H9 (cell line): Measurements from ENCODE around the gene TSC22D3. TPM values are rescaled to one million over a fixed set of nuclear protein-coding genes. Genes with fewer than 3 reads are reported as not detected.

Experiments
- DNase-seq: peaks from one replicate; pipeline ENCODE4 v3.0.0-alpha.2; 2017
- H2AFZ ChIP-seq: one replicate; pipeline ENCODE4 v1.6.1; 2013; ENCODE audit warnings: mild to moderate bottlenecking, low read length, control low read depth, moderate library complexity
- H2AK5ac ChIP-seq: 2 replicates; pipeline ENCODE4 v1.6.1; 2013; ENCODE audit warnings: low read length, control low read depth, mixed read lengths; ENCODE audit not compliant: insufficient read length
- H2BK120ac ChIP-seq: one replicate; pipeline ENCODE4 v1.6.1; 2013; ENCODE audit warnings: low read depth, mild to moderate bottlenecking, low read length, control low read depth, inconsistent platforms; ENCODE audit not compliant: poor library complexity, severe bottlenecking
- H2BK12ac ChIP-seq: 2 replicates; pipeline ENCODE4 v1.6.1; 2013; ENCODE audit warnings: low read length, control low read depth, mixed read lengths, low read depth; ENCODE audit not compliant: insufficient read length
- H2BK15ac ChIP-seq: 2 replicates; pipeline ENCODE4 v1.6.1; 2013; ENCODE audit warnings: low read depth, low read length, control low read depth
- H2BK20ac ChIP-seq: one replicate; pipeline ENCODE4 v1.6.1; 2013; ENCODE audit warnings: low read depth, mild to moderate bottlenecking, low read length, control low read depth, inconsistent platforms; ENCODE audit not compliant: poor library complexity, severe bottlenecking
- H2BK5ac ChIP-seq: 2 replicates; pipeline ENCODE4 v1.6.1; 2013; ENCODE audit warnings: low read length, control low read depth, mixed read lengths; ENCODE audit not compliant: insufficient read length
- H3K14ac ChIP-seq: 2 replicates; pipeline ENCODE4 v1.6.1; 2013; ENCODE audit warnings: low read length, control low read depth; ENCODE audit not compliant: insufficient read depth
- H3K18ac ChIP-seq: 2 replicates; pipeline ENCODE4 v1.6.1; 2013; ENCODE audit warnings: low read depth, mild to moderate bottlenecking, mixed read lengths, low read length, control low read depth; ENCODE audit not compliant: insufficient read length
- H3K23ac ChIP-seq: 2 replicates; pipeline ENCODE4 v1.6.1; 2013; ENCODE audit warnings: low read length, control low read depth, mixed read lengths, low read depth; ENCODE audit not compliant: insufficient read length
- H3K23me2 ChIP-seq: 2 replicates; pipeline ENCODE4 v1.6.1; 2013; ENCODE audit warnings: low read depth, mild to moderate bottlenecking, mixed read lengths, low read length, control low read depth; ENCODE audit not compliant: insufficient read length, poor library complexity, severe bottlenecking
- H3K27ac ChIP-seq: 2 replicates; pipeline ENCODE4 v1.5.1; 2013; ENCODE audit warnings: low read length, control low read depth, mixed read lengths, low read depth; ENCODE audit not compliant: insufficient read length
- H3K27me3 ChIP-seq: 2 replicates; pipeline ENCODE4 v1.6.1; 2013; ENCODE audit warnings: low read length, control low read depth, inconsistent platforms; ENCODE audit not compliant: insufficient read depth
- H3K4ac ChIP-seq: 2 replicates; pipeline ENCODE4 v1.6.1; 2013; ENCODE audit warnings: low read depth, mild to moderate bottlenecking, control low read depth, inconsistent platforms, low read length, moderate library complexity
- H3K4me1 ChIP-seq: 2 replicates; pipeline ENCODE4 v1.6.1; 2013; ENCODE audit warnings: low read length, control low read depth, inconsistent platforms; ENCODE audit not compliant: insufficient read depth
- H3K4me2 ChIP-seq: 2 replicates; pipeline ENCODE4 v1.6.1; 2013; ENCODE audit warnings: low read length, control low read depth, mixed read lengths; ENCODE audit not compliant: insufficient read length, insufficient read depth
- H3K56ac ChIP-seq: 2 replicates; pipeline ENCODE4 v1.6.1; 2013; ENCODE audit warnings: low read depth, mild to moderate bottlenecking, mixed read lengths, low read length, control low read depth; ENCODE audit not compliant: insufficient read length
- H3K79me1 ChIP-seq: 2 replicates; pipeline ENCODE4 v1.6.1; 2013; ENCODE audit warnings: low read depth, mild to moderate bottlenecking, moderate library complexity, low read length, control low read depth, inconsistent platforms; ENCODE audit not compliant: insufficient read depth, poor library complexity, severe bottlenecking
- H3K79me2 ChIP-seq: 2 replicates; pipeline ENCODE4 v1.6.1; 2013; ENCODE audit warnings: low read length, control low read depth, inconsistent platforms; ENCODE audit not compliant: insufficient read depth
- H3K9ac ChIP-seq: 2 replicates; pipeline ENCODE4 v1.6.1; 2013; ENCODE audit warnings: low read length, control low read depth, mixed read lengths; ENCODE audit not compliant: insufficient read length; ENCODE audit errors: extremely low read depth
- H3K9me3 ChIP-seq: one replicate; pipeline ENCODE4 v1.6.1; 2013; ENCODE audit warnings: low read depth, low read length, inconsistent platforms; ENCODE audit not compliant: control insufficient read depth
- H3T11ph ChIP-seq: one replicate; pipeline ENCODE4 v1.6.1; 2013; ENCODE audit warnings: mild to moderate bottlenecking, low read length, control low read depth, inconsistent platforms
- H4K20me1 ChIP-seq: one replicate; pipeline ENCODE4 v1.6.1; 2013; ENCODE audit not compliant: control insufficient read depth, insufficient read length, insufficient read depth
- H4K5ac ChIP-seq: 2 replicates; pipeline ENCODE4 v1.6.1; 2013; ENCODE audit warnings: low read depth, mild to moderate bottlenecking, mixed read lengths, low read length, control low read depth; ENCODE audit not compliant: insufficient read length
- H4K8ac ChIP-seq: replicated peaks from 2 replicates; pipeline ENCODE4 v1.6.1; 2013; ENCODE audit warnings: low read length, control low read depth, mixed read lengths, low read depth; ENCODE audit not compliant: insufficient read length
- H4K91ac ChIP-seq: 2 replicates; pipeline ENCODE4 v1.6.1; 2013; ENCODE audit warnings: low read depth, mild to moderate bottlenecking, moderate library complexity, mixed read lengths, low read length, control low read depth; ENCODE audit not compliant: insufficient read length
- H3K27ac Mint-ChIP-seq, 3 experiments: 2 replicates in 2 of 3; 3 replicates in 1 of 3; pipeline ENCODE4 v1.8.0; 2020 to 2021; ENCODE audit warnings: mixed read lengths in 3 of 3, mild to moderate bottlenecking in 1 of 3, moderate library complexity in 1 of 3
- H3K27me3 Mint-ChIP-seq: 2 replicates; pipeline ENCODE4 v1.8.0; 2021; ENCODE audit warnings: low read depth, mild to moderate bottlenecking, moderate library complexity, mixed read lengths
- H3K36me3 Mint-ChIP-seq, 3 experiments: 2 replicates in 2 of 3; 3 replicates in 1 of 3; pipeline ENCODE4 v1.8.0; 2020 to 2021; ENCODE audit warnings: low read depth in 3 of 3, mixed read lengths in 3 of 3; ENCODE audit not compliant: insufficient read depth in 1 of 3
- H3K4me1 Mint-ChIP-seq, 2 experiments: 2 replicates each; pipeline ENCODE4 v1.8.0; 2020; ENCODE audit warnings: mixed read lengths in 2 of 2
- H3K4me3 Mint-ChIP-seq, 2 experiments: 2 replicates in 1 of 2; 3 replicates in 1 of 2; pipeline ENCODE4 v1.8.0; 2020 to 2021; ENCODE audit warnings: mild to moderate bottlenecking in 2 of 2, mixed read lengths in 2 of 2, moderate library complexity in 1 of 2
- H3K9me3 Mint-ChIP-seq, 2 experiments: 2 replicates in 1 of 2; 3 replicates in 1 of 2; pipeline ENCODE4 v1.8.0; 2020; ENCODE audit warnings: mild to moderate bottlenecking in 2 of 2, mixed read lengths in 2 of 2, moderate library complexity in 1 of 2
- WGBS: extraction: QIAGEN DNeasy Blood & Tissue Kit; methylation state at CpG from one replicate; pipeline ENCODE4 v1.1.7; 2013; ENCODE audit warnings: missing lambda C conversion rate, low lambda C conversion rate, mixed read lengths; ENCODE audit not compliant: insufficient read length; ENCODE audit errors: extremely low coverage; 5-methylcytosine and 5-hydroxymethylcytosine counted together
- total RNA-seq: library from RNA; stranded (reverse); gene quantifications from 2 replicates; pipeline ENCODE4 v1.2.1, GENCODE V29; 2021
- TF ChIP-seq, protein P1 (sequence below): fragments of 200-600 bp; sonication (generic); conservative IDR thresholded peaks from 3 replicates; pipeline ENCODE4 v1.8.0; 2021; ENCODE audit warnings: antibody characterized with exemption, mild to moderate bottlenecking

TSC22D3 gene
- total RNA-seq, 1 experiment from 2014 or later = 10.5 TPM

DNA sequence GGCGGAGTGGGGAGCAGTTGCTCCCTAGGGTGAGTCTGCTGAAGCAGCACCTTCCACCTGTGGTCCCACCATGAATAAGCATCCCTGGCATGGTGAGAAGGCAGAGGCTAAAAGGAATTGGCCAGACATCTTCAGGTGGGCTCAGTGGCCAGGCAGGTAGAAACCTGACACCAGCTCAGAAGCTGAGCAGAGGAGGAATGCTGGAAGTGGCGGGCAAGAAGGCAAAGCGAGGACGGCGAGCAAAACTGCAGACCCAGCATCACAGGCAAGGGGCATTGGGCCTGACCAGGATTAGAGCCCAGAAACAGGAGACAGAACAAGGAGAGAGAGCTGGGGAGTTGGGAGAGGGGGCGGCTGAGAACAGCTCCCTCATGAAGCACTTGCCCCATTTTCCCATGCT, 25.3 kb downstream of the TSC22D3 start:
- H2AFZ ChIP-seq = no peak overlapping the region
- H2BK15ac ChIP-seq = no peak overlapping the region
- H2BK20ac ChIP-seq = no peak overlapping the region
- no peak overlapping the region for H3K14ac ChIP-seq
- Mint-ChIP-seq H3K9me3 (peaks cover 0 to 48% of the 10 kb centered on the region in 2 experiments; a peak in 2 of 5 replicates), H3K36me3 (peaks cover 0 to 2% (median 0%) of the 10 kb centered on the region in 3 experiments; a peak in 2 of 7 replicates), H3K27me3 (peaks cover 3% of the 10 kb centered on the region), H3K27ac (peak overlapping the region in 1 of 3 experiments; percentile 26; a peak in 3 of 7 replicates), H3K4me1 (peaks cover 17 to 24% of the 10 kb centered on the region in 2 experiments), H3K4me3 (no peak overlapping the region; a peak in 1 of 5 replicates)
- H3K23ac ChIP-seq = no peak overlapping the region
- H3K56ac ChIP-seq = no peak overlapping the region
- DNase-seq = peak; percentile 73
- H3K79me2 ChIP-seq = no peaks in the 10 kb centered on the region
- H2BK5ac ChIP-seq = no peak overlapping the region
- no peak overlapping the region for H3K4me2 ChIP-seq
- no peak overlapping the region for H2BK12ac ChIP-seq
- H3K4me1 ChIP-seq = peaks cover 6% of the 10 kb centered on the region; the same call in 1 of the 2 replicates
- no peak overlapping the region for H4K5ac ChIP-seq
- H4K8ac ChIP-seq = no peak overlapping the region
- TF ChIP-seq, protein P1, sequence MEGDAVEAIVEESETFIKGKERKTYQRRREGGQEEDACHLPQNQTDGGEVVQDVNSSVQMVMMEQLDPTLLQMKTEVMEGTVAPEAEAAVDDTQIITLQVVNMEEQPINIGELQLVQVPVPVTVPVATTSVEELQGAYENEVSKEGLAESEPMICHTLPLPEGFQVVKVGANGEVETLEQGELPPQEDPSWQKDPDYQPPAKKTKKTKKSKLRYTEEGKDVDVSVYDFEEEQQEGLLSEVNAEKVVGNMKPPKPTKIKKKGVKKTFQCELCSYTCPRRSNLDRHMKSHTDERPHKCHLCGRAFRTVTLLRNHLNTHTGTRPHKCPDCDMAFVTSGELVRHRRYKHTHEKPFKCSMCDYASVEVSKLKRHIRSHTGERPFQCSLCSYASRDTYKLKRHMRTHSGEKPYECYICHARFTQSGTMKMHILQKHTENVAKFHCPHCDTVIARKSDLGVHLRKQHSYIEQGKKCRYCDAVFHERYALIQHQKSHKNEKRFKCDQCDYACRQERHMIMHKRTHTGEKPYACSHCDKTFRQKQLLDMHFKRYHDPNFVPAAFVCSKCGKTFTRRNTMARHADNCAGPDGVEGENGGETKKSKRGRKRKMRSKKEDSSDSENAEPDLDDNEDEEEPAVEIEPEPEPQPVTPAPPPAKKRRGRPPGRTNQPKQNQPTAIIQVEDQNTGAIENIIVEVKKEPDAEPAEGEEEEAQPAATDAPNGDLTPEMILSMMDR = no peak
- no peak overlapping the region for H2BK120ac ChIP-seq
- no peaks in the 10 kb centered on the region for H3K79me1 ChIP-seq
- H3T11ph ChIP-seq = no peak overlapping the region
- no peaks in the 10 kb centered on the region for H4K20me1 ChIP-seq
- H3K23me2 ChIP-seq = no peaks in the 10 kb centered on the region
- no CpG with 5 or more reads among the region's 6 CpGs for WGBS
- H2AK5ac ChIP-seq = no peak overlapping the region
- no peaks in the 10 kb centered on the region for H3K27me3 ChIP-seq
- no peak overlapping the region for H4K91ac ChIP-seq
- H3K27ac ChIP-seq = no peak overlapping the region
- no peak overlapping the region for H3K4ac ChIP-seq
- no peaks in the 10 kb centered on the region for H3K9me3 ChIP-seq
- H3K9ac ChIP-seq = no peak overlapping the region
- no peak overlapping the region for H3K18ac ChIP-seq
